WTC11 (cell line): ENCODE data around the gene KDM4C. TPM values are rescaled to one million over a fixed set of nuclear protein-coding genes. Genes with fewer than 3 reads are reported as not detected.

Experiments
- ATAC-seq: fragments of 200-7000 bp; cut with Tn5 transposase; 2 replicates; pipeline ENCODE4 v1.10.0; 2021; ENCODE audit warnings: mild to moderate bottlenecking, moderate library complexity
- CTCF ChIA-PET: fragments of 300-600 bp; sonication (Branson Sonifier 250); formaldehyde crosslinking; loops from one replicate; lab custom pipeline; 2021; ENCODE audit warnings: antibody characterized with exemption; lab: Charles Lee
- POLR2A ChIA-PET: fragments of 350-600 bp; sonication (Branson Sonifier 250); formaldehyde crosslinking; loops from one replicate; lab custom pipeline; 2021; ENCODE audit warnings: antibody characterized with exemption; lab: Charles Lee
- DNase-seq: peaks from one replicate; pipeline ENCODE4 v3.0.0; 2021; ENCODE audit warnings: low spot score
- H3K27ac Mint-ChIP-seq: 2 replicates; pipeline ENCODE4 v1.8.0; 2021; ENCODE audit warnings: mixed read lengths
- H3K27me3 Mint-ChIP-seq: 2 replicates; pipeline ENCODE4 v1.8.0; 2021; ENCODE audit warnings: low read depth, mild to moderate bottlenecking, moderate library complexity, mixed read lengths
- H3K36me3 Mint-ChIP-seq: 2 replicates; pipeline ENCODE4 v1.8.0; 2021; ENCODE audit warnings: mixed read lengths
- H3K4me1 Mint-ChIP-seq: 2 replicates; pipeline ENCODE4 v1.8.0; 2022; ENCODE audit warnings: mixed read lengths
- H3K4me3 Mint-ChIP-seq: 2 replicates; pipeline ENCODE4 v1.8.0; 2021; ENCODE audit warnings: mild to moderate bottlenecking, moderate library complexity, mixed read lengths
- H3K9me3 Mint-ChIP-seq: 2 replicates; pipeline ENCODE4 v1.8.0; 2021; ENCODE audit warnings: mixed read lengths
- ATF6 ChIP-seq: sonication (generic); formaldehyde crosslinking; IDR thresholded peaks from 2 replicates; pipeline ENCODE4 v1.8.1; 2023; ENCODE audit warnings: mild to moderate bottlenecking, missing genetic modification reagents
- CBFB ChIP-seq: sonication (generic); formaldehyde crosslinking; IDR thresholded peaks from 2 replicates; pipeline ENCODE4 v1.8.1; 2022; ENCODE audit warnings: mild to moderate bottlenecking, low read depth, missing genetic modification reagents
- CREB1 ChIP-seq: sonication (generic); formaldehyde crosslinking; IDR thresholded peaks from 2 replicates; pipeline ENCODE4 v1.8.0; 2023; ENCODE audit warnings: mild to moderate bottlenecking, missing genetic modification reagents
- EMX1 ChIP-seq: fragments of 250-450 bp; sonication (Bioruptor Pico); IDR thresholded peaks from 2 replicates; pipeline ENCODE4 v1.8.0; 2021; ENCODE audit warnings: mild to moderate bottlenecking
- ETV6 ChIP-seq: sonication (generic); formaldehyde crosslinking; IDR thresholded peaks from 2 replicates; pipeline ENCODE4 v1.8.1; 2022; ENCODE audit warnings: mild to moderate bottlenecking, missing genetic modification reagents
- FOXJ3 ChIP-seq: sonication (generic); formaldehyde crosslinking; IDR thresholded peaks from 2 replicates; pipeline ENCODE4 v1.9.0; 2021; ENCODE audit warnings: missing genetic modification reagents, mild to moderate bottlenecking, borderline replicate concordance
- FOXK1 ChIP-seq: sonication (generic); formaldehyde crosslinking; IDR thresholded peaks from 2 replicates; pipeline ENCODE4 v1.8.0; 2022; ENCODE audit warnings: mild to moderate bottlenecking, moderate library complexity, missing genetic modification reagents
- MAX ChIP-seq: sonication (generic); formaldehyde crosslinking; IDR thresholded peaks from 2 replicates; pipeline ENCODE4 v1.8.0; 2022; ENCODE audit warnings: mild to moderate bottlenecking, missing genetic modification reagents
- NFATC4 ChIP-seq: fragments of 250-450 bp; sonication (Bioruptor Pico); IDR thresholded peaks from 2 replicates; pipeline ENCODE4 v1.9.0; 2021; ENCODE audit warnings: mild to moderate bottlenecking
- NR2C2 ChIP-seq: sonication (generic); formaldehyde crosslinking; IDR thresholded peaks from 2 replicates; pipeline ENCODE4 v1.8.0; 2022; ENCODE audit warnings: mild to moderate bottlenecking, missing genetic modification reagents
- NR3C1 ChIP-seq: sonication (generic); formaldehyde crosslinking; conservative IDR thresholded peaks from 2 replicates; pipeline ENCODE4 v1.8.1; 2023; ENCODE audit warnings: low read depth, mild to moderate bottlenecking, missing genetic modification reagents
- PRRX2 ChIP-seq: fragments of 250-450 bp; sonication (Bioruptor Pico); IDR thresholded peaks from 2 replicates; pipeline ENCODE4 v1.8.0; 2021; ENCODE audit warnings: mild to moderate bottlenecking
- RORB ChIP-seq: fragments of 250-450 bp; sonication (Bioruptor Pico); IDR thresholded peaks from 2 replicates; pipeline ENCODE4 v1.9.0; 2021; ENCODE audit warnings: mild to moderate bottlenecking
- SMAD3 ChIP-seq: sonication (generic); formaldehyde crosslinking; IDR thresholded peaks from 2 replicates; pipeline ENCODE4 v1.8.0; 2022; ENCODE audit warnings: missing genetic modification reagents, mild to moderate bottlenecking, borderline replicate concordance
- TP53 ChIP-seq: sonication (generic); formaldehyde crosslinking; IDR thresholded peaks from 2 replicates; pipeline ENCODE4 v1.8.1; 2023; ENCODE audit warnings: mild to moderate bottlenecking, missing genetic modification reagents
- ZBTB21 ChIP-seq: sonication (generic); formaldehyde crosslinking; IDR thresholded peaks from 2 replicates; pipeline ENCODE4 v1.8.1; 2023; ENCODE audit warnings: mild to moderate bottlenecking, missing genetic modification reagents, borderline replicate concordance
- ZNF317 ChIP-seq: sonication (generic); formaldehyde crosslinking; IDR thresholded peaks from 2 replicates; pipeline ENCODE4 v1.8.1; 2023; ENCODE audit warnings: low read depth, mild to moderate bottlenecking, moderate library complexity, missing genetic modification reagents, borderline replicate concordance
- ZNF425 ChIP-seq: fragments of 250-450 bp; sonication (Bioruptor Pico); conservative IDR thresholded peaks from 2 replicates; pipeline ENCODE4 v1.9.0; 2021; ENCODE audit warnings: mild to moderate bottlenecking
- total RNA-seq: library from RNA; stranded (reverse); gene quantifications from 3 replicates; pipeline ENCODE4 v1.2.3, GENCODE V29; 2021
- TF ChIP-seq, protein P1 (sequence below): fragments of 250-450 bp; sonication (Bioruptor Pico); IDR thresholded peaks from 2 replicates; pipeline ENCODE4 v1.9.0; 2021; ENCODE audit warnings: mild to moderate bottlenecking
- TF ChIP-seq, protein P2 (sequence below): fragments of 250-450 bp; sonication (Bioruptor Pico); IDR thresholded peaks from 2 replicates; pipeline ENCODE4 v1.9.0; 2021; ENCODE audit warnings: mild to moderate bottlenecking
- TF ChIP-seq, protein P3 (sequence below): sonication (generic); formaldehyde crosslinking; conservative IDR thresholded peaks from 2 replicates; pipeline ENCODE4 v1.8.1; 2022; ENCODE audit warnings: mild to moderate bottlenecking, missing genetic modification reagents

The KDM4C gene
- total RNA-seq, 1 experiment from 2014 or later, result 29.2 TPM

DNA sequence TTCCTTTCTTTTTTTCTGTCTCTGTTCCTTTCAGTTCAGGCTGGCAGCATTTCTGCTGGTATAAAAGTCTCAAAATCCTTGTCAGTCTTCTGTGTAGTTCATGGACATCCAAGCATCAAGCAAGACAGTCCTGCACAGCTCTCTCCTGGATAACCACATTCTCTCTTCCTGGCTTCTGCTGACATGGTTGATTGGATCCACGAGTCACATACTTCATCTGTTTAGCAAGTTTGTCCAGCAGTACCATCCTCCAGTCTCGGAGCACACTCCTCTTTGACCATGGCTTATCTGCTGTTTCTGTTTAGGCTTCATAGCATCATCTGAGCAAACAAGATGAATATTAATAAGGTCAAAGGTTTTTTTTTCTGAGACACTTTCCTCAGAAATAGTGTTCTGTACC, 220.8 kb downstream of the KDM4C start:
- TF ChIP-seq ZNF425 (CRISPR knock-in tag), result no peak
- TF ChIP-seq CBFB (CRISPR knock-in tag), result no peak
- no peak for TF ChIP-seq NFATC4 (CRISPR knock-in tag)
- no peak for TF ChIP-seq PRRX2
- TF ChIP-seq, protein P1, sequence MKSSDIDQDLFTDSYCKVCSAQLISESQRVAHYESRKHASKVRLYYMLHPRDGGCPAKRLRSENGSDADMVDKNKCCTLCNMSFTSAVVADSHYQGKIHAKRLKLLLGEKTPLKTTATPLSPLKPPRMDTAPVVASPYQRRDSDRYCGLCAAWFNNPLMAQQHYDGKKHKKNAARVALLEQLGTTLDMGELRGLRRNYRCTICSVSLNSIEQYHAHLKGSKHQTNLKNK, result no peak
- no peak for TF ChIP-seq EMX1 (CRISPR knock-in tag)
- no peak for TF ChIP-seq TP53
- no peak for TF ChIP-seq NR2C2 (CRISPR knock-in tag)
- no peak for TF ChIP-seq SMAD3 (CRISPR knock-in tag)
- no peak for TF ChIP-seq ZBTB21 (CRISPR knock-in tag)
- no peak for TF ChIP-seq FOXK1 (CRISPR knock-in tag)
- no peak for TF ChIP-seq NR3C1 (CRISPR knock-in tag)
- TF ChIP-seq, protein P2, sequence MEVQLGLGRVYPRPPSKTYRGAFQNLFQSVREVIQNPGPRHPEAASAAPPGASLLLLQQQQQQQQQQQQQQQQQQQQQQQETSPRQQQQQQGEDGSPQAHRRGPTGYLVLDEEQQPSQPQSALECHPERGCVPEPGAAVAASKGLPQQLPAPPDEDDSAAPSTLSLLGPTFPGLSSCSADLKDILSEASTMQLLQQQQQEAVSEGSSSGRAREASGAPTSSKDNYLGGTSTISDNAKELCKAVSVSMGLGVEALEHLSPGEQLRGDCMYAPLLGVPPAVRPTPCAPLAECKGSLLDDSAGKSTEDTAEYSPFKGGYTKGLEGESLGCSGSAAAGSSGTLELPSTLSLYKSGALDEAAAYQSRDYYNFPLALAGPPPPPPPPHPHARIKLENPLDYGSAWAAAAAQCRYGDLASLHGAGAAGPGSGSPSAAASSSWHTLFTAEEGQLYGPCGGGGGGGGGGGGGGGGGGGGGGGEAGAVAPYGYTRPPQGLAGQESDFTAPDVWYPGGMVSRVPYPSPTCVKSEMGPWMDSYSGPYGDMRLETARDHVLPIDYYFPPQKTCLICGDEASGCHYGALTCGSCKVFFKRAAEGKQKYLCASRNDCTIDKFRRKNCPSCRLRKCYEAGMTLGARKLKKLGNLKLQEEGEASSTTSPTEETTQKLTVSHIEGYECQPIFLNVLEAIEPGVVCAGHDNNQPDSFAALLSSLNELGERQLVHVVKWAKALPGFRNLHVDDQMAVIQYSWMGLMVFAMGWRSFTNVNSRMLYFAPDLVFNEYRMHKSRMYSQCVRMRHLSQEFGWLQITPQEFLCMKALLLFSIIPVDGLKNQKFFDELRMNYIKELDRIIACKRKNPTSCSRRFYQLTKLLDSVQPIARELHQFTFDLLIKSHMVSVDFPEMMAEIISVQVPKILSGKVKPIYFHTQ, result no peak
- TF ChIP-seq, all 79 proteins: peak for 0
- peaks cover 7% of the 10 kb centered on the region for H3K4me1 Mint-ChIP-seq
- H3K27ac Mint-ChIP-seq, result peak overlapping the region; percentile 26; the same call in 1 of the 2 replicates
- no peaks in the 10 kb centered on the region for H3K27me3 Mint-ChIP-seq
- DNase-seq (no peak), ATAC-seq (no peak)
- CTCF ChIA-PET, result no interaction called here
- no peak overlapping the region for H3K4me3 Mint-ChIP-seq
- POLR2A ChIA-PET, result no interaction called here
- H3K9me3 Mint-ChIP-seq, result no peaks in the 10 kb centered on the region
- no peaks in the 10 kb centered on the region for H3K36me3 Mint-ChIP-seq

GRCh38 chr9:6984941-6985578, 227.3 kb downstream of the KDM4C start:
- ChIA-PET CTCF (interaction anchor here (0.8 to 2.9 kb wide), 4 partner anchors 68 to 157 kb away, joined by 3 to 14 read pairs (median 4); no protein-coding TSS in a partner anchor), POLR2A (no interaction called here)
- DNase-seq (peak; percentile 21), ATAC-seq (peak; percentile 99)
- Mint-ChIP-seq H3K4me3 (no peak overlapping the region), H3K4me1 (peaks cover 14% of the 10 kb centered on the region), H3K9me3 (no peaks in the 10 kb centered on the region), H3K27ac (peak overlapping the region; percentile 76), H3K36me3 (peaks cover 23% of the 10 kb centered on the region), H3K27me3 (no peaks in the 10 kb centered on the region)
- TF ChIP-seq ZNF317 (CRISPR knock-in tag) (no peak), CREB1 (CRISPR knock-in tag) (no peak), FOXJ3 (CRISPR knock-in tag) (no peak)

- CTCF ChIA-PET, result interaction anchor here (0.6 to 2.9 kb wide), 3 partner anchors 66 to 248 kb away, joined by 4 to 14 read pairs (median 4); no protein-coding TSS in a partner anchor
- POLR2A ChIA-PET, result no interaction called here
- H3K4me3 Mint-ChIP-seq, result no peak overlapping the region
- peaks cover 27% of the 10 kb centered on the region for H3K36me3 Mint-ChIP-seq
- H3K27ac Mint-ChIP-seq, result no peak overlapping the region
- ATAC-seq, result no peak
- peaks cover 14% of the 10 kb centered on the region for H3K4me1 Mint-ChIP-seq
- no peaks in the 10 kb centered on the region for H3K9me3 Mint-ChIP-seq
- no peak for DNase-seq
- H3K27me3 Mint-ChIP-seq, result no peaks in the 10 kb centered on the region
- TF ChIP-seq, protein P3, sequence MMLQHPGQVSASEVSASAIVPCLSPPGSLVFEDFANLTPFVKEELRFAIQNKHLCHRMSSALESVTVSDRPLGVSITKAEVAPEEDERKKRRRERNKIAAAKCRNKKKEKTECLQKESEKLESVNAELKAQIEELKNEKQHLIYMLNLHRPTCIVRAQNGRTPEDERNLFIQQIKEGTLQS (CRISPR knock-in tag), result no peak
- TF ChIP-seq RORB (CRISPR knock-in tag) (no peak), MAX (CRISPR knock-in tag) (no peak), ETV6 (CRISPR knock-in tag) (no peak), ATF6 (no peak)
Observed at GRCh38 chr9:6986141-6986815, 228.5 kb downstream of the KDM4C start.
